C4-2B (cell line): ENCODE results near the gene BMP4.

ENCODE experiments used
- CTCF ChIP-seq: fragments of 450-650 bp; conservative IDR thresholded peaks from 2 replicates; pipeline ENCODE4 v1.5.1; 2017; ENCODE audit warnings: mild to moderate bottlenecking
- ZFX ChIP-seq: fragments of 450-650 bp; IDR thresholded peaks from 2 replicates; pipeline ENCODE4 v1.6.1; 2017

GRCh38 chr14:53953002-53953827, 3.4 kb downstream of the BMP4 start:
- TF ChIP-seq CTCF: no peak
- no peak for TF ChIP-seq ZFX
